Suprapubic skin (tissue), 4 donors: ENCODE results near the gene SEMA5B.

Experiments used
- CTCF ChIP-seq, 2 donors: fragments of 200-600 bp in 1 of 2; fragments of 450-650 bp in 1 of 2; sonication (generic) in 1 of 2; IDR thresholded peaks; one replicate each; pipeline ENCODE4 v1.5.1; 2016 to 2019; ENCODE audit warnings: antibody characterized with exemption in 2 of 2, mild to moderate bottlenecking in 1 of 2, moderate library complexity in 1 of 2
- EP300 ChIP-seq: sonication (generic); formaldehyde crosslinking; IDR thresholded peaks from one replicate; pipeline ENCODE4 v1.6.1; 2017; ENCODE audit warnings: antibody characterized with exemption
- POLR2A ChIP-seq, 2 donors: fragments of 450-650 bp; IDR thresholded peaks; one replicate each; pipeline ENCODE4 v1.6.1; 2017; ENCODE audit warnings: antibody characterized with exemption in 2 of 2, mild to moderate bottlenecking in 2 of 2, moderate library complexity in 2 of 2
- POLR2AphosphoS5 ChIP-seq, 3 donors: sonication (generic); formaldehyde crosslinking; IDR thresholded peaks; one replicate each; pipeline ENCODE4 v1.6.1; 2017; ENCODE audit warnings: antibody characterized with exemption in 3 of 3

- TF ChIP-seq CTCF (IDR thresholded peaks at IDR 0.05) (no peak), POLR2A (IDR thresholded peaks at IDR 0.05) (no peak), POLR2AphosphoS5 (IDR thresholded peaks at IDR 0.05) (no peak), EP300 (no peak)
Measured at GRCh38 chr3:122911901-122912300, 115.7 kb downstream of the SEMA5B start.
